Effector memory CD4-positive, alpha-beta T cell (primary cell): ENCODE measurements around the gene APP.

Experiments used
- DNase-seq, 3 donors: peaks; one replicate each; pipeline ENCODE4 v3.0.0-alpha.2; 2020
- H3K27ac ChIP-seq: 2 replicates; pipeline ENCODE4 v1.7.0; 2013; ENCODE audit warnings: mild to moderate bottlenecking, low read length, moderate library complexity; ENCODE audit not compliant: insufficient read depth, poor library complexity, severe bottlenecking
- H3K27me3 ChIP-seq: replicated peaks from 2 replicates; pipeline ENCODE4 v1.7.0; 2013; ENCODE audit warnings: mild to moderate bottlenecking, low read length; ENCODE audit not compliant: insufficient read depth, control insufficient read depth, poor library complexity, severe bottlenecking
- H3K36me3 ChIP-seq: 2 replicates; pipeline ENCODE4 v1.7.0; 2013; ENCODE audit warnings: mild to moderate bottlenecking, low read length, moderate library complexity; ENCODE audit not compliant: control insufficient read depth, insufficient read depth
- H3K4me1 ChIP-seq: 2 replicates; pipeline ENCODE4 v1.7.0; 2013; ENCODE audit warnings: low read length, mild to moderate bottlenecking; ENCODE audit not compliant: control insufficient read depth, insufficient read depth, poor library complexity, severe bottlenecking
- H3K4me3 ChIP-seq: 2 replicates; pipeline ENCODE4 v1.7.0; 2013; ENCODE audit warnings: low read length, low read depth, mild to moderate bottlenecking; ENCODE audit not compliant: insufficient read depth, poor library complexity, severe bottlenecking
- H3K9me3 ChIP-seq: 2 replicates; pipeline ENCODE4 v1.7.0; 2013; ENCODE audit warnings: mild to moderate bottlenecking, low read length, moderate library complexity; ENCODE audit not compliant: control insufficient read depth

APP gene

DNA sequence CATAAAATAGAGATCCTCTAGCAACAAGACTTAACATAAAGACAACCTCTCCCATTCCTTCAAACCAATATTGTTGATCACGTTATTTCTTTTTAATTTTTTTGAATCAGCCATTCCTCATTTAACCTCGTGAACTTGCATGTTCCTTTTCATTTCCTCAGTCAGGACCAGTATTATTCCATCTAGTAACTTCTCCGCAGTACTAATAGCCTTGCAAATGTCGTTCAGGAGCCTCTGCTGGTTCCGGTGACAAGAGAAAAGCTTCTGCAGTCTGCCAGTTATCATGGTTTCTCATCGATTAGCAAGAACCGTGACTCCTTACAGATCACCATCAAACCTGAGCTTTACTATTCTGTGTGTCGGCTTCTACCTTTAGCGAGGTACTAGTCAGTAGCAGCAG lies 3.0 kb downstream of the APP start:
- no peak overlapping the region for H3K27ac ChIP-seq

DNA sequence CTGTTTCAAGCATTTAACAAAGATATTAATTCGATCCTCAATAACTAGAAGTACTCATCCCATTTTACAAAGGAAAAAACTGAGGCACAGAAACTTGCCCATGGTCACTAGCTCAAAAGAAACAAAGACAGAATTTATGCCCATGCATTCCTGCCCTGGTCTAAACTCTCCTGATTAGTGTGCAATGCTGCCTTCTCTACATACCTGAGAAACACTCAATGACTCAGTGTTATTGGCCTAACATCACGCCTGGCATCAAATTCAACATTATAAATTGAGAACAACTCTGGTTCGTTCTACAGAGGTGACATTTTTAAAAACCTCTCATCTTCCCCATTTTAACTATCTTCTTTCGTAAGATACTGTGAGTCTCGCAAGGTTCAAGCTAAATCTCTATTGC lies 5.2 kb downstream of the APP start:
- DNase-seq: no peak
- Histone ChIP-seq H3K36me3 (no peaks in the 10 kb centered on the region), H3K27me3 (no peaks in the 10 kb centered on the region)

More for the DNA sequence above, 3.0 kb downstream of the APP start:
- H3K36me3 ChIP-seq: no peaks in the 10 kb centered on the region
- DNase-seq: no peak
- H3K4me3 ChIP-seq: no peak overlapping the region
- H3K9me3 ChIP-seq: no peaks in the 10 kb centered on the region
- no peaks in the 10 kb centered on the region for H3K27me3 ChIP-seq
- no peaks in the 10 kb centered on the region for H3K4me1 ChIP-seq

DNA sequence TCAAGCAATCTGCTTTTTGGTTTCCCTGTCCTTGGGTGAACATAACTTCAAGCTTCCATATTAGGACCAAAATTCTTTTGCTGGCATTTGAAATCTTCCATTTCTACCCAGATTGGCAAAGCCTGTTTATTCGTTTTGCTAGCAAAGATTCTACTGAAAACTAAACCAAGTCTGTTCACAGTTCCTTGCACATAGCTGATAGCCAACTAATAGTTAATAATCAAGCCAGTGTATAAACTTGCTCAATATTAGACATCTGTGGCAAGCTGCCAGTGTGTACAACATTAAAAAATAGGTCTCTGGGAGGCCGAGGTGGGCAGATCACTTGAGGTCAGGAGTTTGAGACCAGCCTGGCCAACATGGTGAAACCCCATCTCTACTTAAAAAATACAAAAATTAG lies 6.3 kb downstream of the APP start:
- Histone ChIP-seq H3K4me3 (no peak overlapping the region), H3K36me3 (no peaks in the 10 kb centered on the region), H3K27me3 (no peaks in the 10 kb centered on the region), H3K27ac (no peak overlapping the region), H3K9me3 (no peaks in the 10 kb centered on the region), H3K4me1 (no peaks in the 10 kb centered on the region)
- DNase-seq: no peak

More for the DNA sequence above, 5.2 kb downstream of the APP start:
- Histone ChIP-seq H3K4me3 (no peak overlapping the region), H3K9me3 (no peaks in the 10 kb centered on the region), H3K27ac (no peak overlapping the region), H3K4me1 (no peaks in the 10 kb centered on the region)

DNA sequence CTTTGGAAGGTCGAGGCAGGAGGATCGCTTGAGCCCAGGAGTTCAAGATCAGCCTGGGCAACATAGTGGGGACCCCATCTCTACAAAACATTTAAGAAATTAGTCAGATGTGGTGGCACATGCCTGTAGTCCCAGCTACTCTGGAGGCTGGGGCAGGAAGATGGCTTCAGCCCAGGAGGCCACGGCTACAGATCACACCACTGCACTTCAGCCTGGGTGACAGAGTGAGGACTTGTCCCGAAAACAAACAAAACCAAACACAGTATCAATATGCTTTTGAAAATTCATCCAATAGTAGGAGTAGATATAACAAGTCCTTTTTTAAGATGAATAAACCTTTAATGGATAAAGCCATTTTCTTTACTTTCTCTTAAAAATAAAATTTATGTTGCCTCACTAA lies 8.5 kb downstream of the APP start:
- Histone ChIP-seq H3K36me3 (no peaks in the 10 kb centered on the region), H3K27me3 (no peaks in the 10 kb centered on the region), H3K4me1 (no peaks in the 10 kb centered on the region)

DNA sequence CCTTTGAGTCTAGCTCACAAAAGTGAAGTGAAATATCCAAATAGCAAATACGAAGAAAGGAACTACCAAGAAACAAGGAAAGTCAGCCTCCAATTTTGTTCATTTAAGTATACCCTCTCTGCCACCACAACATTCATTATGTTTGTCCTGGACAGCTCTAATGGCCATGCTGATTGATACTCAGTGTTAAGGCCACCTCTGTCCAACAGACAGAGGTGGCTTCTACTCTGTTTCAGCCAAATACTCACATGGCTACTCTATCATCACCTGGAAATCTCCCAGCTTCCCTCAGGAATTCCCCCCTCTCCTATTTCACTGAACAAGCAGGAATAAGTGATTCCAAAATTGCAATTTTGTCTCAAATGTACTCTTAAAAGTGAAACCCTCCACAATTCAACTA lies 10.7 kb downstream of the APP start:
- H3K4me1 ChIP-seq: no peaks in the 10 kb centered on the region
- no peak overlapping the region for H3K4me3 ChIP-seq
- no peak overlapping the region for H3K27ac ChIP-seq
- no peak for DNase-seq
- no peaks in the 10 kb centered on the region for H3K36me3 ChIP-seq
- H3K27me3 ChIP-seq: no peaks in the 10 kb centered on the region
- no peaks in the 10 kb centered on the region for H3K9me3 ChIP-seq

More for the DNA sequence above, 8.5 kb downstream of the APP start:
- Histone ChIP-seq H3K9me3 (no peaks in the 10 kb centered on the region), H3K27ac (no peak overlapping the region), H3K4me3 (no peak overlapping the region)
- DNase-seq: no peak

DNA sequence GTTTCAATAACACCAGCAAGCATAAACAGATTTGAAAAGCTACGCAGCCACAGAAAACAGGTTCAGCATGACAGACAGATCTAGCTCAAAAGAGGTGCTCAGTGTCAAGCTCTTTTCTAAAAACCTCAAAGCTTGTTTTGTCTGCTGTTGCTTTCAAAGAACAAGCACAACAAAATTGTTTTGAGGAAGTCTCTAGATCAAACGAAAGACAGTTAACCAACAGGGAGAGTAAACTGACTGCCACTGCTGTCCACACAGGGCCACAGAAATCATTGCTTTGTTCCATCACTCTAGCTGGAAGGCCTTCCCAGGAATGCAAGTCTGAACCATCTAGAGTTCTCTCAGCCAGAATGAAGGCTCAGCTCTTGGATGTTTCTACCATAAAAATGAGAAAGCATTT lies 12.8 kb downstream of the APP start:
- no peaks in the 10 kb centered on the region for H3K9me3 ChIP-seq
- H3K27me3 ChIP-seq: no peaks in the 10 kb centered on the region
- no peak overlapping the region for H3K4me3 ChIP-seq
- H3K4me1 ChIP-seq: no peaks in the 10 kb centered on the region
- H3K36me3 ChIP-seq: no peaks in the 10 kb centered on the region
- no peak overlapping the region for H3K27ac ChIP-seq
- no peak for DNase-seq

DNA sequence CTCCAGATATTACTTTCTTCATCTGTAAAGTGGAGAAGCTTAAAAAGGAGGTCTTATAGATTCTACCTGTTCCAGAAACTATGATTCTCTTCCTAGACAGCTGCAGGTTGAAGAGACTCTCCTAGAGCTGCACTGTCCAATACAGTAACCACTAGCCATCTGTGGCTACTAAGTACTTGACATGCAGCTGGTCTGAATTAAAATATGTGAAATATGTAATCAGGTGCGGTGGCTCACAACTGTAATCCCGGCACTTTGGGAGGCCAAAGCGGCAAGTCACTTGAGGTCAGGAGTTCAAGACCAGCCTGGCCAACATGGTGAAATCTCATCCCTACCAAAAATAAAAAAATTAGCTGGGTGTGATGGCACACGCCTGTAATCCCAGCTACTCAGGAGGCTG lies 15.8 kb downstream of the APP start:
- DNase-seq: no peak
- Histone ChIP-seq H3K27ac (no peak overlapping the region), H3K4me3 (no peak overlapping the region), H3K36me3 (no peaks in the 10 kb centered on the region), H3K9me3 (no peaks in the 10 kb centered on the region), H3K27me3 (no peaks in the 10 kb centered on the region), H3K4me1 (no peaks in the 10 kb centered on the region)

DNA sequence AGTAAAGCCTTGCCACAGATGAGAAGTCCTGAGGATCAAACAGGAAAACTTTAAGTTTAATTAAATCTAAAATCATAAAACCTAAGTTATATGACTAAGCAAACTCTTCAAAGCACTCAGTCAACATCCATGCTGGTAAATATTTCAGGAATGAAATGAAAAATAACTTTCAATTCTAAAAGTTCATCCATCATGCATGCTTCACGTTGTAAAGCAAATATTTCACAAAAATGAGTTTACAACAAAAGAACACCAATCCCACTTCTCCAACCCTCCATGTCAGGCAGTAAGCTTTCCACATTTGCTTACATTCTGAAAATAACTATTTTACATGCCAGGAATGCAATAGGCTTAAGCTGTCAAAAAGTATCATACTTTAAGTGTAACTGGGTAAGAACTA lies 16.8 kb downstream of the APP start:
- DNase-seq: no peak
- Histone ChIP-seq H3K36me3 (no peaks in the 10 kb centered on the region), H3K9me3 (no peaks in the 10 kb centered on the region), H3K27me3 (no peaks in the 10 kb centered on the region), H3K4me3 (no peak overlapping the region), H3K4me1 (no peaks in the 10 kb centered on the region), H3K27ac (no peak overlapping the region)

DNA sequence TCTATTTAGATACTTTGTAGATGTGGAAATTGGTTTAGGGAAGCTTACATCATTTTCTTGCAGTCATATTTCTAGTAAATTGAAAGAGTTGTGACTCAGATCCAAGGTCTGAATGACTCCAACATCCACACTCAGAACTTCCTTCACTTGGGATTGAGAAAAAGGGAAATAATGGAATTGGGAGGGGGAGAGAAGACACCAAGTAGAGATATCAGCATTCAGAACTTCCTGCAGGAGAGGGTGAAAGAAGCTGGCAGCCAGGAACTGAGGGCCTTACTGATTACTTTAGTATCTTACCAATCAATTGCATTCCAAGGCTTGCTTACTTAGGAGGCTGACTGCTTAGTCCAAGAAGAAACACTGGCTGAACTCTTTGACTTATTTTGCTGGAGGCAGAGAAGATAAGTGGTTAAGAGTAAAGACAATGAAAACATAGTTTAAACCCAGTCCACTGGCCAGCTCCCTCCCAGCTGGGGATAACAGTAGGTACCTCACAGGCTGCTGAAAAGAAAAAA lies 21.7 kb downstream of the APP start:
- Histone ChIP-seq H3K27me3 (no peaks in the 10 kb centered on the region), H3K4me3 (no peak overlapping the region), H3K4me1 (no peaks in the 10 kb centered on the region), H3K36me3 (no peaks in the 10 kb centered on the region), H3K9me3 (no peaks in the 10 kb centered on the region), H3K27ac (no peak overlapping the region)
- no peak for DNase-seq

DNA sequence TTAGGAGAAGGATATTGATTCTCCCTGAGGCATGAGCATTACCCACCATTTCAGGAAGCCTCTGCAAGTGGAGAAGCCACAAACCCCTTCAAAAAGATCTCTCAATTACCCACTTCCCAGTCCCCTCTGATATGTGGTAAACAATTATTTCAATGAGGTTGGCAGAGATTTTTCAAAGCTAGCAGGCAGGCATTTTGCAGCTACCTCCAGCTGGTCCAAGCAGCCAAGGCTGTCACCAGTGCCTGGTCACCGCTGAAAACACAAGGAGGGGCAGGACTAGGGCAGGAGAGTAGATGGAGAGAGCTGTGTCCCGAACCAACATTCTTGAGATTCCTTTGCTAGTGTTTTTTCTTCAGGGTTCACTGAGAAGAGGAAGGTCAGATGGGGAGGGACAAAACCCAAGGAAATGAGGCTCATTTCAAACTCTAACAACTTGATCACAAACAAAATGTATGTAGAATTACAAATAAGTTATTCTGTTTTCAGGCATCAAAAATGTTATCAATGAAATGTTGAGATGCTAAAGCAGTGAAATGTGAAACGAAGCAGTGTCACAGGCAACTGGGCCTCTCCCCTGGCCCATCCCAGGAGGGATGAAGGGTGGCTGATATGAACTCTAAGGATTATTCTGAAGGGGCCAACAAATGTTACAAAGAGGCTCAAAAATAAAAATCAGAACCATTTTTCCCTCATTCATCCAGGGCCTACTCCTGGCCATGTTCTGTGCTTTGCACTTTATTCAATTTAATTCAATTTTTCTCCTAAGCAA lies 22.3 kb downstream of the APP start:
- DNase-seq: no peak
- no peaks in the 10 kb centered on the region for H3K36me3 ChIP-seq
- no peak overlapping the region for H3K27ac ChIP-seq
- H3K9me3 ChIP-seq: no peaks in the 10 kb centered on the region
- no peaks in the 10 kb centered on the region for H3K27me3 ChIP-seq
- H3K4me1 ChIP-seq: no peaks in the 10 kb centered on the region
- H3K4me3 ChIP-seq: no peak overlapping the region
